Stimulated activated CD4-positive, alpha-beta T cell treated with anti-CD3 and anti-CD28 coated beads, Interleukin-15, amount 100 ng/mL, for 48 hours (primary cell): ENCODE data around the gene KCTD12.
A peak's percentile ranks its signal among the peaks of the same experiment; 100 is the strongest.
"Not testable (repeated sequence)": the region's sequence is repeated elsewhere in the genome, so short reads cannot be mapped to it uniquely, and the experiment has no call there.

ENCODE experiments used
- DNase-seq, 2 donors: peaks; one replicate each; pipeline ENCODE4 v3.0.0-alpha.2; 2020; ENCODE audit warnings: low read depth in 2 of 2

The KCTD12 gene

GRCh38 chr13:76886292-76887075, at the start of gene KCTD12:
Gene KCTD12 (minus strand): TSS chr13:76886405. CDS start chr13:76886148, 257 bp downstream.
- DNase-seq = peak; percentile 45 to 66

- no peak for DNase-seq
Measured at GRCh38 chr13:76934671-76935070, 48.5 kb upstream of the KCTD12 start.

- no peak for DNase-seq
Measured at GRCh38 chr13:76932076-76932475, 45.9 kb upstream of the KCTD12 start.

DNA sequence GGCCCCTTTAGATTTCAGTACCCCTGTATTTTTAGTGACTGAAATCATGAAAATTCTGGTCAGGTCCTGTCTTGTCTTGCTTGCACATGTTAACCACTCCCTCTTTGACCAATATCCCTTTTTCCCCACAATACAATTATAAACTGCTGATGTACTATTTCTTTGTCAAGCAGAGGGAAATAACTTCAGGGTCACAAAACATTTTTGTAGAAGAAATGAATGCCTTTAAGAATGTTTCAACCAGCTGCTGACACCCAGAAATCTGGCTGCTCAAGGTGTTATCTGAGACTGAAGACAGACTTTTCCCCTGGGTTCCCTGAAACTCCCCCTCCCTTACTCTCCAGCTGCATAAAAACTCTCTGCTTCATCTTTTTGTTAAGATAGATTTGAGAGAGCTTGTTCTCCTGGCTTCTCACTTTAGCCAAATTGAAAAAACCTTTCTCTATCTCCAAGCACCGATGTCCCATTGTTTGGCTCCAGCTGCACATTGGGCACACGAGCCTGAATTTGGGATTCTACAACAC, 43.7 kb upstream of the KCTD12 start:
- no peak for DNase-seq

DNA sequence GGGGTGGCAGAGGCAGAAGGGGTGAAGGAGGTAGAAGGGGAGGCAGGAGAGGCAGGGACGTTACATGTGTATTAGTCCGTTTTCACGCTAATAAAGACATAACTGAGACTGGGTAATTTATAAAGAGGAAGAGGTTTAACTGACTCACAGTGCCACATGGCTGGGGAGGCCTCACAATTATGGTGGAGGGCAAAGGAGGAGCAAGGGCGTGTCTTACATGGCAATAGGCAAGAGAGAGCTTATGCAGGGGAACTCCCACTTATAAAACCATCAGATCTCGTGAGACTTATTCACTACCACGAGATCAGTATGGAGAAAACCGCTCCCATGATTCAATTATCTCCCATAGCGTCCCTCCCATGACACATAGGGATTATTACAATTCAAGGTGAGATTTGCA, 43.1 kb upstream of the KCTD12 start:
- DNase-seq = no peak

GRCh38 chr13:76928456-76928855, 42.3 kb upstream of the KCTD12 start:
- no peak for DNase-seq

- no peak for DNase-seq
Measured at GRCh38 chr13:76927955-76928354, 41.8 kb upstream of the KCTD12 start.

GRCh38 chr13:76925115-76925514, 38.9 kb upstream of the KCTD12 start:
- DNase-seq = no peak

DNA sequence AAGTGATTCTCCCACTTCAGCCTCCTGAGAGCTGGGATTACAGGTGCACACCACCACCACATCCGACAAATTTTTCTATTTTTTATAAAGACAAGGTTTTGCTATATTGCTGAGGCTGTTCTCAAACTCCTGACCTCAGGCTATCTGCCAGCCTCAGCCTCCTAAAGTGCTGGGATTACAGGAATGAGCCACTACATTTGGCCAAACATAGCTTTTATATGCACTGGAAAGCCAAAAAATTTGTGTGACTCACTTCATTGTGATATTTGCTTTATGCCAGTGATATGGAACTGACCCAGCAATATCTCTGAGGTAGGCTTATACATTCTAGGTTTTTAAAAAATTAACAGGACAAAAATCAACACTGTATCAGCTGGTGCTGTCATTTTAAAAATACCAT, 35.3 kb upstream of the KCTD12 start:
- no peak for DNase-seq

GRCh38 chr13:76917755-76918481, 31.7 kb upstream of the KCTD12 start:
- DNase-seq = not testable (repeated sequence)

GRCh38 chr13:76917095-76917494, 30.9 kb upstream of the KCTD12 start:
- DNase-seq = no peak

GRCh38 chr13:76913898-76914297, 27.7 kb upstream of the KCTD12 start:
- no peak for DNase-seq

GRCh38 chr13:76912476-76912875, 26.3 kb upstream of the KCTD12 start:
- DNase-seq = no peak

- DNase-seq = no peak
Measured at GRCh38 chr13:76904507-76904906, 18.3 kb upstream of the KCTD12 start.

GRCh38 chr13:76903544-76904162, 17.4 kb upstream of the KCTD12 start:
- DNase-seq = peak; percentile 32 to 53

DNA sequence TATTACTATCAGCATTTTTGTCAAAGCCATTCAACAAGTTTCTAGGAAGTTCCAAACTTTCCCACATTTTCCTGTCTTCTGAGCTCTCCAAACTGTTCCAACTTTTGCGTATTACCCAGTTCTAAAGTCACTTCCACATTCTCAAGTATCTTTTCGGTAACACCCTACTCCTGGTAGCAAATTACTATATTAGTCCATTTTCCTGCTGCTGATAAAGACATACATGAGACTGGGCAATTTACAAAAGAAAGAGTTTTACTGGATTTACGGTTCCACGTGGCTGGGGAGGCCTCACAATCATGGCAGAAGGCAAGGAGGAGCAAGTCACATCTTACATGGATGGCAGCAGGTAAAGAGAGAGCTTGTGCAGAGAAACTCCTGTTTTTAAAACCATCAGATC, 12.9 kb upstream of the KCTD12 start:
- not testable (repeated sequence) for DNase-seq

DNA sequence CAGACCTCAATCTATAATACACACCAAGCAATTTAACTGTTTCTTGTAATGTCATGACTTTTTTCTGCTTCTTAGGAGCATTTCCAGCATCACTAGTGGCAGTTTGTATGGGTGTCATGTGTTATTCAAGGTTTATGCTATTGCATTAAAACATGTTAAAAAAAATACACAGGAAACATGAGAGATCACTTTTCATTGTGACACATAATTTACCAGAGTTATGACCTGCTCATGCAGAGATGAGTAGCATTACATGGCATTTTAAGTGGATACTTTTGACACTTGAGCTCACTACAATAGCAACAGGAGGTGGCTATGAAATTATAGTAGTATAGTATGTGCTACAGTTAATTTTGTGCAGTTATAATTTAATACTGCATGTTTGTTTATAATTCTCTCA, 11.0 kb upstream of the KCTD12 start:
- not testable (repeated sequence) for DNase-seq

DNA sequence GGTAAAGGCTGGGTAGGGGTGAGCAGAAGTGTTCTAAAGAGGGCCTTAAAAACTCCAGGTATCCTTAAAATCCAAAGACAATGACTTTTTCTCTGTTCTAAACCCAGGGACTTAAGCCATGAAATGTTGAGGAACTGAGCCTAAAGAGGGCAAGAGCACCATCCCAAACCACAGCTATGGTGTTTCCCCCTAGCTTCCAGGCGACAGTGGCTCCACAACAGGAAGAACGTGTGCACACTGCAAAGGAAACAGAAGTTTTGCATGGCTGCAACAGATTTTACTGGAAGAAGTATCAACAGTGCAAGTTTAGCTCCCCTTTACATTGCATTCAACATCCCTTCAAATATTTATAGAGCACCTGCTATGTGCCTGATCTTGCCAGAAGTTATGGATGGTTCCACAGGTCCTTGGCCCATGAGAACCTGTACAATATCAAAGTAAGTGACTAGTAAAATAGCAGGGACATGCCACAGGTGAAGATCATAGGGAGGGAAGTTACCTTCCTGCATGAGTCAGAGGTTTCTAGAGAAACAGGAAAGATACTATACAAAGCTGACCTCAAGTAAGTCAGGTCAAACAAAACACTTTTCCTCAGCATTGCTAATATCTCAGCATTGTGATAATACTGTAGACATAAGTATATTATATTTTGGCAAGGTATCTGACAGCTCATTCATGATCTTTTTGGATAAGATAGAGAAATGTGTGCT, 8.4 kb upstream of the KCTD12 start:
- no peak for DNase-seq

- no peak for DNase-seq
Measured at GRCh38 chr13:76892488-76892887, 6.3 kb upstream of the KCTD12 start.

- no peak for DNase-seq
Measured at GRCh38 chr13:76890021-76890420, 3.8 kb upstream of the KCTD12 start.

- DNase-seq = no peak
Measured at GRCh38 chr13:76889254-76889653, 3.0 kb upstream of the KCTD12 start.

DNA sequence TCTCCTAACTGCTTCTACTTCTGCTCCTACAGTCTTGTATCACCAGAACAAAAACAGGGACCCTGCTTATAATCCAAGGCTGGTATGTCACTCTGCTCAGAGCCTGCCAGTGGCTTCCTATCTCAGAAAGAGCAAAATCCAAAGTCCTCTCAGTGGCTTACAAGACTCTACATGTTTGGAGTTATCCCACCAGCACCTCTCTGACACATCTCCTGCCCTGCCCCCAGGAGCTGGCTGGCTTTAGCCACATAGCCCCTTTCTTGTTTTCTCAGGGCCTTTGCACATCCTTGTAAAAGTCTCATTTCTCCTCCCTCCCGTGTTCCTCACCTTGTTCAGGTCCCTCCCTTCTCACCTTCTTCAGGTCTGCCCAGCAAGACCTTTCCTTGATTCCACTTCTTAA, 2.2 kb upstream of the KCTD12 start:
- DNase-seq = no peak
